ENCODE results near the gene ALDH16A1.
"Not testable (repeated sequence)": the region's sequence is repeated elsewhere in the genome, so short reads cannot be mapped to it uniquely, and the experiment has no call there.

Gene ALDH16A1

DNA sequence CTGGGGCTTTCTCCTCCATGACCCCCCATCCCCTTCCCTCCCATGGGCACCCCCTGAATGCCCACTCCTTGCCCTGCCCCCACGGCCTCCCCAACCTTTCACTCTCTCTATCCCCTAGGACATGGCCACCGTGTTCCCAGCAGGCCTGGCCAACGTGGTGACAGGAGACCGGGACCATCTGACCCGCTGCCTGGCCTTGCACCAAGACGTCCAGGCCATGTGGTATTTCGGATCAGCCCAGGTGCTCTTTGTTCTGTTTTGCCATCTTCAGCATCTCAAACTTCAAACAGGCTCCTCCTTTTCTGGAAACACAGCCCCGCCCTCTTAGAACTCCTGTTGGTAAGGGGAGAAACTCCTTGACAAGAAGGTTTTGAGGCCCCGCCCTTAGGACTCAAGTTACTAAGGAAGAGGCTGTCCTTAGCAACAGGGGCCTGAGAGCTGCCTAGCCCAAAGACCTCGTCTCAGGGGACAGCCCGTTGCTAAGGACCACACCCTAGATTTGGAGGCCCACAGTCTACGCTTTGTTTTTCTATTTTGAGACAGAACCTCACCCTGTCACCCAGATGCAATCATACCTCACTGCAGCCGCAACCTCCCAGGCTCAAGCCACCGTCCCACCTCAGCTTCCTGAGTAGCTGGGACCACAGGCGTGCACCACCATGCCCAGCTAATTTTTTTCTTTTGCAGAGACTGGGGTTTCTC lies 15.9 kb downstream of the ALDH16A1 start:
- DNase-seq: no peak

DNA sequence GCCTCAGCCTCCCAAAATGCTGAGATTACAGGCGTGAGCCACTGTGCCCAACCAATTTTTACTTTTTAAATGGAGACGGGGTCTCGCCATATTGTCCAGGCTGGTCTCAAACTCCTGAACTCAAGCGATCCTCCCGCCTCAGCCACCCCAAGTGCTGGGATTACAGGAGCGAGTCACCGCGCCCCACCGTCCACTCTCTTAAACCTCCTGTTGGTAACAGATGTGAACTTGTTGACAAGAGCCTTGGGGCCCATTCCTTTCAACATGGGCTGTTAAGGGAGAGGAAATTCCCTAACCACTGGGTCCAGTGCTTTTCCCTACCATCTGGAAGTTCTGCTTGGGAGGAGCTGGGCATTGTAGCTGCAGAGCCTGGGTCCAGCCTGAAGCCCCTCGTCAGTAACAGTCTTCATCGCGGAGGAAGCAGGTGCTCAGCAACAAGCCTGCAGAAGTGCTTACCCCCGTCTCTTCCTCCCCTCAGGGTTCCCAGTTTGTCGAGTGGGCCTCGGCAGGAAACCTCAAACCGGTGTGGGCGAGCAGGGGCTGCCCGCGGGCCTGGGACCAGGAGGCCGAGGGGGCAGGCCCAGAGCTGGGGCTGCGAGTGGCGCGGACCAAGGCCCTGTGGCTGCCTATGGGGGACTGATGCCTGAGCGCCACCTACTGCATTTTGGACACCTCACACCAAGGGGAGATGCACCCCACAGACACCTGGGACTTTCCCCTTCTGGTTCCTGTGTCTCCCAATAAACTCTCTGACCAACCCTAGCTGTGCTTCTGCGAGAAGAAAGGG lies 17.0 kb downstream of the ALDH16A1 start:
- no peak for DNase-seq

DNA sequence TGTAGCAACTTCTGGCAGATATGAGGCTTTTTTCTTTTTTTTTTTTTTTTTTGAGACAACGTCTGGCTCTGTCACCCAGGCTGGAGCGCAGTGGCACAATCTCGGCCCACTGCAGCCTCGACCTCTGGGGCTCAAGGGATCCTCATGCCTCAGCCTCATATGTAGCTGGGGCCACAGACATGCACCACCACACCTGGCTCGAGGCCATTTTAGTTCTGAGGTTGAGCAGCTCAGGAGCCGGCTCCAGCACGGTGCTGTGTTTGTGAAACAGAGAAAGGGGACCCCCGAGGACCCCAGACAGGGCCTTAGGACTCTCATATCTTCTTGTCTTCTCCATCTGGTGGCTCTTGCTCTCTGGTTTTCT lies 17.6 kb downstream of the ALDH16A1 start:
- DNase-seq: no peak

DNA sequence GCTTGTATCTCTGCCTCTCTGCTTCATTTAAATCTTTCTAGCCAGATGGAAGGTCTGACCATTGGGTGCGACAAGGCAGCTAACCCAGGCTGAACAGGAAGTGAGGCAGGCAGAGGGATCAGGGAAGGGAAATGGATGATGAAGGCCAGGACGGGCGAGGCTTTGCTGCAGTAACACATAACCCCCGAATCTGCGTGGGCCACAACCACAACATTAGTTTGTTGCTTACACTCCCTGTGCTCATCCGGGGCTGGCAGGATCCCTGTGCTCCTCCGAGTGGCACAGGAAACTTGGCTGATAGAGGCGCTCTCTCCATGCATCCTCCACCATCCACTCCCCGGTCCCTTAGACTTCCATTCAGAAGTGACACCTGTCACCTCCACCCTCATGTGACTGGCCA lies 19.9 kb downstream of the ALDH16A1 start:
- DNase-seq: no peak

DNA sequence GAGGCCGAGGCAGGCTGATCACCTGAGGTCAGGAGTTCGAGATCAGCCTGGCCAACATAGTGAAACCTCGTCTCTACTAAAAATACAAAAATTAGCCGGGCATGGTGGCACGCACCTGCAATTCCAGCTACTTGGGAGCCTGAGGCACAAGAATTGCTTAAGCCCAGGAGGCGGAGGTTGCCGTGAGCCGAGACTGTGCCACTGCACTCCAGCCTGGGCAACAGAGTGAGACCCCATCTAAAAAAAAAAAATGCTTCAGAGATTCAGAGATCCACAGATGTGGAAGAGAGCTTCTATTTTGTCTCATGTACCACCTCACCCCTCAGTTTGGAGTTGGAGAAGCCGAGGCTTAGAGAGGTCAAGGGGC lies 20.5 kb downstream of the ALDH16A1 start:
- not testable (repeated sequence) for DNase-seq

DNA sequence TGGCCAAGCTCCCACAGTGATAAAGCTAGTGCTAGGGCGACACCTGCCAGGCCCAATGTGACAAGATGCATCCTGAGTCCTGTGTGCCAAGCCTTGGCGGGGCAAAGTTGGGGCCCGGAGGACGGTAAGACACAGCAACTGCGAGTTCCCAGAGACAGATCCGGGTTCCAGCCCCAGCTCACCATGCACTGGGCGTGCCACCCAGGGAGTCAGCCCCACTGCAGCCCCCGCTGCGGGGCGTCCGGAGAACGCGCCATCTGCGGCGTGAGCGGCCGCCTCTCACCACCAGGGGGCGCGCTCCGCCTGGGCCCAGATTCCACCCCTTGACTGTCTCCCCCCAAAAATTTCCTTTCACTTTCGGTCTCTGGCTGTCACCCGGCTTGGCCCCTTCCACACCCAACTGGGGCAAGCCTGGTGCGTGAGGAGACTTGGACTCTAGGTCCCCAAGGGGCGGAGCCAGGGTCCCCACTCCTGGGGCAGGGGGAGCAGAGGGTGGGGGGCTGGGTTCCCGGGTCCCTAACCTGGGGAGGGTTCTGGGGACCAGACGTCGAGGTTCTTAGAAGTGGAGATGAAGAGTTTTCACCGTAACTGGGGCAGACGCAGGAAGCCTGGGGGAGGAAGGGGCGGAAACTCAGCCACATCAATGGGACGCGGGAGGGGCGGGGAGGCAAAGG lies 21.0 kb downstream of the ALDH16A1 start, which contains the start of gene FLT3LG:
TSS of gene FLT3LG (plus strand) at position 348 of the 674 bp plus-strand sequence. CDS start 425 bp downstream, outside the sequence.
- DNase-seq: peak; percentile 87

DNA sequence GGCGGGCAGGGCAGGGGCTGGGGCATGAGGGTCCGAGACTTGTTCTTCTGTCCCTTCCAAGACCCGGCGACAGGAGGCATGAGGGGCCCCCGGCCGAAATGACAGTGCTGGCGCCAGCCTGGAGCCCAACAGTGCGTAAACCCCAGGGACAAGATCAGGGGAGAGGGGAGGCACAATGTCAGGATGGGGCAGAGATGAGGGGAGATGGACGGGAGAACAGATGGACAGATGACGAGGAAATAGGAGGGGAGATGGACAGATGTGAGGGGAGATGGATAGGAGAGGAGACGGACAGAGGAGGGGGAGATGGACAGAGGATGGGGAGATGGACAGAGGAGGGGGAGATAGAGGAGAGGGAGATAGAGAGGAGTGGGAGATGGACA lies 21.5 kb downstream of the ALDH16A1 start:
- no peak for DNase-seq

DNA sequence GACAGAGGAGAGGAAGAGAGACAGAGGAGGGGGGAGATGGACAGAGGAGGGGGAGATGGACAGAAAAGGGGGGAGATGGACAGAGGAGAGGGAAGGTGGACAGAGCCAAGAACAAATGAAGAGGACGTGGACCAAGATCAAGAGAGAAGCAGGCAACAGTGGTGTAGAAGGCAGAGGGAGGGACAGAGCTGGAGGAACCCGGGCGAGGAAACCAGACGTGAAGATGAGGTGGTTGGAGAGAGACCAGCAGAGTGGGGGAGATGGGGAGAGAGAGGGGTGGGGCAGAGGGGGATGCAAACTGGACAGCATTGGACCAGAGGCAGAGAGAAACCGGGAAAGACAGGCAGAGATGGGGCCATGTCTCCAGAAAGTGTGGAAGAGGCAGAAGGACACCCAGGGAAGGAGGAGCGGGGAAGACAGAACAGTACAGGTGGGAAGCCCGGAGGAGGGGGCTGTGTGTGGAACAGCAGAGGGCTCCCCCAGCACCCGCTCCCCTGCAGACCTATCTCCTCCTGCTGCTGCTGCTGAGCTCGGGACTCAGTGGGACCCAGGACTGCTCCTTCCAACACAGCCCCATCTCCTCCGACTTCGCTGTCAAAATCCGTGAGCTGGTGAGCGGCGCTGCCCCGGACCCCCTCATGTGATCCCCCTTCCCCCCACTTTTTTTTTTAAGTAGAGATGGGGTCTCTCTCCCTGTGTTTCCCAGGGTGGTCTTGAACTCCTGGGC lies 22.3 kb downstream of the ALDH16A1 start:
- DNase-seq: no peak

DNA sequence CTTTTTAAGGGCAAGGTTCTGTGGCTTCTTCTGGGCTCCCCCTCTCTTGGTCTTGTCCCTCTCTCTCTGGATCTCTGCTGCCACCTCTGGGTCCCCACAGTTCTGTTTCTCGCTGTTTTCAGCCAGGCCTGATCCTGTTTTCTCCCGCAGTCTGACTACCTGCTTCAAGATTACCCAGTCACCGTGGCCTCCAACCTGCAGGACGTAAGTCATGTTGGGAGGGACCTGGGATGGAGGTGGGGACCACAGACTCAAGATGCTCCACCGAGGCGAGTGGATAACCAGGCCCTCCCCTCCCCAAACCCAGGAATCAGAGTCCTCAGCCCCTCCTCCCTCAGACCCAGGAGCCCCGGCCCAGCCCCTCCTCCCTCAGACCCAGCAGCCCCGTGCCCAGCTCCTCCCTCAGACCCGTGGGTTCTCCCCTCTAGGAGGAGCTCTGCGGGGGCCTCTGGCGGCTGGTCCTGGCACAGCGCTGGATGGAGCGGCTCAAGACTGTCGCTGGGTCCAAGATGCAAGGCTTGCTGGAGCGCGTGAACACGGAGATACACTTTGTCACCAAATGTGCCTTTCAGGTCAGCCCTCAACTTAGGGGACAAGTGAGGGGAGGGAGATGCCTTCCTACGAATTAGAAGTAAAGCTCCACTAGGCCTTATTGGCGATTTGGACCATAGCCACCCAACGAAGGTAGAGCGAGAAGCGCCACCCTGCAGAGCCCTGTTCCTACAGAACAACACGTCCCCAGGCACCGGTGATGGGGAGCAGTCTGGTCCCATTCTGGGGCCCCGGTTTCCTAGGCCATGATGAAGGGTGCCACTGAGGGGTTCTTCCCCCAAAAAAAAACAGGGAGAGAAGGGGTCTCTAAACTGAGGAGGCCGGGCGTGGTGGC lies 23.2 kb downstream of the ALDH16A1 start:
- DNase-seq: peak; percentile 70

DNA sequence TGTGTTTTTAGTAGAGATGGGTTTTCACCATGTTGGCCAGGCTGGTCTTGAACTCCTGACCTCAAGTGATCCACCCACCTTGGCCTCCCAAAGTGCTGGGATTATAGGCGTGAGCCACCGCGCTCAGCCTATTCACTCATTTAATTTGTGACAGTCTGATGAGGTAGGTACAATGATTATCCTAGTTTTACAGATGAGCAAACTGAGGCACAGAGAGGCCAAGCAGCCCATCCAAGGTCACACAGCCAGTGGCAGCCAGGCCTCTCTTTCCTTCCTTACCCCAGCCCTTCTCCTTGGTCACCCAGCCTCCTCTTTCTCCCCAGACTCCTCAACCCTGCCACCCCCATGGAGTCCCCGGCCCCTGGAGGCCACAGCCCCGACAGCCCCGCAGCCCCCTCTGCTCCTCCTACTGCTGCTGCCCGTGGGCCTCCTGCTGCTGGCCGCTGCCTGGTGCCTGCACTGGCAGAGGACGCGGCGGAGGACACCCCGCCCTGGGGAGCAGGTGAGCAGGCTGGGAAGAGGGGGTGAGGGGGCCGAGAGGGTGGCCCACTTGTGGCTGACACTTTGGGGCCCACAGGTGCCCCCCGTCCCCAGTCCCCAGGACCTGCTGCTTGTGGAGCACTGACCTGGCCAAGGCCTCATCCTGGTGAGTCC lies 27.1 kb downstream of the ALDH16A1 start:
- DNase-seq: no peak

DNA sequence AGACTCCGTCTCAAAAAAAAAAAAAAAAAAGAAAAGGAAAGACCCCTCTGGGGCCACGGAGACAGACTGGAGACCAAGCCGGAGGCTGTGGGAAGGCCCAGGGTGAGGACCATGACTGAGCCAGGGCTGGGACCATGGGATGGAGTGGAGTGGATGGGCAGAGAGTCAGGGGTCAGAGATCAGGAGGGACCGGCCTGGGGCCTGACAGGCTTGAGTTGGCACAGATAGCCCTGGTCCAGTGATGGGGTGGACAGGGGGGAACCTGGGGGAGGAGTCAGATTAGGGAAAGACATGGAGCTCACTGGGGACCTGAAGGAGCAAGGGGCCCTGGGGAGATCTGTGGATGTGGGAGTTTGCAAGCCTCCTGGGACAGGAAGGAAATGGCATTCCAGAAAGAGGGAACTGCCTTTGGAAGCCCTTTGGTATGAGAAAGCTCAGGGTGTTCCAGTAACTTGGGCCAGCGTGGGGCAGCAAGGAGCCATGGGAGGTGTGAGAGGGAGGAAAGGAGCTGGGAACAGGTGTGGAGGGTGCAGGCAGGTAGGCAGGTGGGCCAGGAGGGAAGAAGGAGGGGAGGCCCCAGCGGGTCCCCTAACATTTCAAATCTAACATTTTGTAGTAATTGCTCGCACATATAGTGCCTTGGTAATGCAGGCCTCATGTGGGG lies 28.1 kb downstream of the ALDH16A1 start:
- no peak for DNase-seq

DNA sequence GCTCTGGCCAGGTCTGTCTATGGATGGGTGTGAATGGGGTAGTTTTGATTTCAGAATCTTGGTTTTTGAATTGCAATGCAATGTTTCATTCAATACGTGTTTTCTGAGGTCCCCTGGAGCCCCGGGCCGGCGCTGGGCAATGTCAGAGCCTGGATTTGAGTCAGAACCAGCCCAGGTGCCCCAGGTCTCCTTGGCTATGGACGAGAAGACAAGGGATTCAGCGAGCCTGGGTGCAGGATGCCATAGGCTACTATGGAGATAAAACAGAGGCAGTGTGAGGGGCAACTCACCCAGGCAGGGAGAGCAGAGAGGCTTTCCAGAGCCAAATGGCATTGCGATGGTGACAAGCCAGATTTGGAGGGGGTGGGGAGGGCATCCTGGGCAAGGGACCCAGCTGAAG lies 33.2 kb downstream of the ALDH16A1 start:
- no peak for DNase-seq

DNA sequence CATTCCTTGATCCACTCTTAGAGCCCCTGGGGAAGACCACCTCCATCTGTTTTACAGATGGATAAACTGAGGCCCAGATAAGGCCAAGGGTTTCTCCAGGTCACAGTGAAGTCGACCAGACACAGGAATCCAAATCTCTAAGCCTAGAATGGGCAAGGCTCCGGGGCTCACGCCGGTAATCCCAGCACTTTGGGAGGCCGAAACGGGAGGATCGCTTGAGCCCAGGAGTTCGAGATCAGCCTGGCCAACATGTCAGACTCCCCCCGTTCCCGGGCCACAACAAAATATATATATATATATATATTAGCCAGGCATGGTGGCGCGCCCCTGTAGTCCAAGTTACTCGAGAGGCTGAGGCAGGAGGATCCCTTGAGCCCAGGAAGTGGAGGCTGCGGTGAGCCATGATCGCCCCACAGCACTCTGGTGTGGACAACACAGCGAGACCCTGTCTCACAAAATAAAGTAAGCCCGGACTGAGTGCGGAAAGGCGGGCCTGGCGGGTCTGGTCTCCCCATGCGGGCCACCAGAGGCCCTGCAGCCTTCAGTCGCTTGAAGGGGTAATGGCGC lies 33.8 kb downstream of the ALDH16A1 start:
- no peak for DNase-seq

DNA sequence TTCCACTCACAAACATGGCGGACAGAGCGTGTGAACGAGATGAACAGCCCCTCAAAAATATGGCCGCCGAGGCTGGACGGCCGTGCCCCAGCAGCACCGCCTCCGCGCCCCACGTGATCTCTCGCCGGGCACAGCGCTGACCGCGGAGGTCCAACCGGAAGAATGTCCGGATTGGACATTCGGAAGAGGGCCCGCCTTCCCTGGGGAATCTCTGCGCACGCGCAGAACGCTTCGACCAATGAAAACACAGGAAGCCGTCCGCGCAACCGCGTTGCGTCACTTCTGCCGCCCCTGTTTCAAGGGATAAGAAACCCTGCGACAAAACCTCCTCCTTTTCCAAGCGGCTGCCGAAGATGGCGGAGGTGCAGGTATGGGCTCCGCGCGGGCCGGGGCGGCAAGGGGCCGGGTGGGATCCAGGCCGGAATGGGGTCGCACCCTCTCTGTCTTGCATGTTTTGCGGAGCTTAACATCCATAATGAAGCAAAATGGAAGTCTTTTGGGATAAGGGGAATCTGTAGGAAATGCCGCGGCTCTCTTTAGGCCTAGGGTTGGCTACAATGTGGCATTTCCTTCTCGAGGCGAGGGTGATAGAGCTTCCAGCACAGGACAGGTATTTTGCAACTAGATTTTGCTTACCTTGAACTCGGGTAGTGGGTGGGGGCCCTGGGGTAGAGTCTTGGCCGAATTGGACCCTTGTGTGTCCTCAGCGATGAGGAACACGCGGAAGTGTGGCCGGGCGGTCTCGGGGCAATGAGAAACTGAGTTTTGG lies 34.4 kb downstream of the ALDH16A1 start, which contains the start of gene RPL13A:
TSS of gene RPL13A (plus strand) at position 332 of the 769 bp plus-strand sequence. CDS start at position 354, 22 bp downstream.
- peak; percentile 100 for DNase-seq

DNA sequence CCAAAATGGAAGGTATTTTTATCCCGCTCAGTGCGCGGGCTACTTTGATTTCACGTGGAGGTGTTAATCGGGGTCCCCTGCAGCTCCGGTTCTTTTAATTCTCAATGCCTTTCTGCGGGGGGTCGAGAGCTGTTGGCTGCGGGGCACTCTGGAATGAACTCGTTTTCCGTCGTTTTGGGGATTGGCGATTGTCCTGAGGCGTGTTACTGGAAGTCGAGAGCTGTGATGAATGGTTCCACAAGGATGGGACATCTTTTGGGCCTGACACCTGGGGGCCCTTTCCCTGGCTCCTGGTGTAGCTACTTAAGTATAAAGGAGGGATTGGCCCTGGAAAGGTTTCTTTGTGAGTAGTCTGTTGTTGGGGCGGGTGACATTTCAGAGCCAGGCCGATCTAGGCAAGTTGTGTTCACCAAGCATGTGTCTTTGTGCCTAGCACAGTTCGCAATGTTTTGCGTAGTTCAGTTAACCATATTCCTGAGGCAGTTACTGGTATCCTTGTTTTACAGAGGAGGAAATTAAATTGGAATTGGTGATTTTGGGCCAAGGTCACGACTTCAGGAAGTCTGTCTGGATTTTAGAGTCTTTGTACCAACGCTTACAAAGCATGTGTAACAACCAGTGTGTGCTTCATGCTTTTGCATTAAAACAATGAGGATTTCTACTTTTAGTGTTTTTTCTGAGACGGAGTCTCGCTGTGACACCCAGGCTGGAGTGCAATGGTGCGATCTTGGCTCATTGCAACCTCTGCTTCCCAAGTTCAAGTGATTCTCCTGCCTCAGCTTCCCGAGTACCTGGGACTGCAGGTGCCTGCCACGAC lies 35.2 kb downstream of the ALDH16A1 start:
- no peak for DNase-seq

DNA sequence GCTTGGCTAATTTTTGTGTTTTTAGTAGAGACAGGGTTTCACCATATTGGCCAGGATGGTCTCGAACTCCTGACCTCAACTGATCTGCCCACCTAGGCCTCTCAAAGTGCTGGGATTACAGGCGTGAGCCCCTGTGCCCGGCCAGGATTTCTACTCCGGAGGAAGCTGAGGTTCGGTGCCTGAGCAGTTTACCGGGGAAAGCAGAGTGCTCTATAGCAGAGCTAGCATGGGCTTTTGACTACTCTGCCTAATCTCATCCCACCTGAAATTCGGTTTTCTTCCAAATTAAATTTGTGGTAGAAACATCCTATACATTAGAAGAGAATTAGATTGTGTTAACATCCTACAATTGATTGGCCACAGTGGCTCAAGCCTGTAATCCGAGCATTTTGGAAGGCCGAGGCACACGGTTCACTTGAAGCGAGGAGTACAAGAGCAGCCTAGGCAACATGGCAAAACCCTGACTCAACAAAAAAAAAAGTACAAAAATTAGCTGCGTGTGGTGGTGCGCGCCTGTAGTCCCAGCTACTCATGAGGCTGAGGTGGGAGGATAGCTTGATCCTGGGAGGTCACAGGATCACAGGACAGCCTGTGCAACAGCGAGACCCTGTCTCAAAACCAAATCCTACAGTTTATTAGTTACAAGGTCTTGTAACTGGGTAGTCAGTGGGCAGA lies 36.0 kb downstream of the ALDH16A1 start:
- no peak for DNase-seq

DNA sequence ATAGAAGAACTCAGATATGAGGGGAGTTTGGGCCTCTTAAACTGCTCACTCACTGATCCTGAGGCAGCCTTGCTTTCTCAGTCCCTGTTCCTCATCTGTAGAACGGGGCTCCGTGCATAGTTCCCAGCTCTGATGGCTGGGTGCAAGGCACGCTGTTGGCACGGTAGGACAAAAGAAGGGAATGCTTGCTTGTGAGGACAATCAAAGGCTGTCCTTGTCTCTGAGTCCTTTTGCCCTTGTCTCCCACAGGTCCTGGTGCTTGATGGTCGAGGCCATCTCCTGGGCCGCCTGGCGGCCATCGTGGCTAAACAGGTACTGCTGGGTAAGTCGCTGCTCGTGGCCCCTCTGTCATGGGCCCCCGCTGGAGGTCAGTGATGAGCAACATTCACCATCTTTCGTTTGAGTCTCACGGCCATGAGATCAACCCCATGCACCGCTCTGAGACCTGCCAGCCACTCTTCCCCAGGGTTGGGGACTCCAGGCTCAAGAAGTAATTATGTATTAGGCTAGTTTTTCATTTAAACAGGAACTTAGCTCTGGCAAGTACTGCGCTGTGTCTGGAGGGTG lies 36.7 kb downstream of the ALDH16A1 start:
- DNase-seq: no peak
